Choroid plexus epithelial cell (primary cell): ENCODE results near the gene GPR183.

Experiments used
- DNase-seq: peaks from one replicate; pipeline ENCODE4 v3.0.0-alpha.2; 2010; ENCODE audit warnings: low read depth
- H3K4me3 ChIP-seq: 2 replicates; pipeline ENCODE4 v1.5.1; 2011; ENCODE audit warnings: low read depth, mild to moderate bottlenecking, control low read depth, low read length, moderate library complexity
- CTCF ChIP-seq: conservative IDR thresholded peaks from 2 replicates; pipeline ENCODE4 v1.5.1; 2011; ENCODE audit warnings: low read depth, mild to moderate bottlenecking, control low read depth, inconsistent platforms, low read length, moderate library complexity

The GPR183 gene

GRCh38 chr13:99267927-99268326 is 39.3 kb downstream of the GPR183 start:
- no peak for DNase-seq
- no peak overlapping the region for H3K4me3 ChIP-seq
- TF ChIP-seq CTCF, result no peak

- no peak for TF ChIP-seq CTCF
- no peak overlapping the region for H3K4me3 ChIP-seq
- no peak for DNase-seq
These were observed 40.4 kb downstream of the GPR183 start for GRCh38 chr13:99266827-99267226.

GRCh38 chr13:99265821-99266426 is 41.3 kb downstream of the GPR183 start:
- H3K4me3 ChIP-seq, result no peak overlapping the region
- peak; percentile 81 for DNase-seq
- TF ChIP-seq CTCF, result peak; percentile 65

- TF ChIP-seq CTCF, result no peak
- H3K4me3 ChIP-seq, result no peak overlapping the region
- no peak for DNase-seq
These were observed 41.9 kb downstream of the GPR183 start for GRCh38 chr13:99265162-99265800.

- no peak for DNase-seq
- TF ChIP-seq CTCF, result no peak
- H3K4me3 ChIP-seq, result no peak overlapping the region
These were observed 43.1 kb downstream of the GPR183 start for GRCh38 chr13:99264051-99264450.

GRCh38 chr13:99263126-99263785 is 43.9 kb downstream of the GPR183 start:
- DNase-seq, result no peak
- TF ChIP-seq CTCF, result no peak
- H3K4me3 ChIP-seq, result no peak overlapping the region
